SK-N-SH treated with all-trans-retinoic acid at 6 μM for 48 hours (cell line): ENCODE results near the gene DENND2C.

Source experiments
- ARNTL ChIP-seq: fragments of 450-650 bp; formaldehyde crosslinking; IDR thresholded peaks from 2 replicates; pipeline ENCODE4 v1.5.0; 2020; ENCODE audit warnings: low read depth, mild to moderate bottlenecking, moderate library complexity, borderline replicate concordance
- TF ChIP-seq, protein P1 (sequence below): fragments of 250-450 bp; sonication (Bioruptor Pico); IDR thresholded peaks from 2 replicates; pipeline ENCODE4 v1.5.1; 2020; ENCODE audit warnings: low read depth, mild to moderate bottlenecking, moderate library complexity

DNA sequence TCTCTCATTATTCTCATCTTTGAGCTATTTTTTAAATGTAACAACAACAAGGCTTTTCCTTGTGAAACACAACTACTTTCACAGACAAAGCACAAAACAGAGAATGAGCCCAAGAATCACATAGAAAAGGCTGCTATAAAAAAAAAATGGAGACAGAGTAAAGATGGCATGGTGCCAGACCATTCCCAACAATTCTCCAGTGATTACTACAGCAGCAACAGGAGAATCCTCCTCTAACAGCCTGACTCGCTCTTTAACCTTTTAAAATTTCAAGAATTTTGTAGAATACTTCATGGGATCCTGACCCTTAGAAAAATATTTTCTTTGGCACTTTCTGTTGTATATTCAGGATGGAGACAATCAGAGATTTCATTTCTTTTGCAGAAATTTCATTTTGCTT lies 84.6 kb downstream of the DENND2C start:
- TF ChIP-seq ARNTL (CRISPR knock-in tag), result no peak
- TF ChIP-seq, protein P1, sequence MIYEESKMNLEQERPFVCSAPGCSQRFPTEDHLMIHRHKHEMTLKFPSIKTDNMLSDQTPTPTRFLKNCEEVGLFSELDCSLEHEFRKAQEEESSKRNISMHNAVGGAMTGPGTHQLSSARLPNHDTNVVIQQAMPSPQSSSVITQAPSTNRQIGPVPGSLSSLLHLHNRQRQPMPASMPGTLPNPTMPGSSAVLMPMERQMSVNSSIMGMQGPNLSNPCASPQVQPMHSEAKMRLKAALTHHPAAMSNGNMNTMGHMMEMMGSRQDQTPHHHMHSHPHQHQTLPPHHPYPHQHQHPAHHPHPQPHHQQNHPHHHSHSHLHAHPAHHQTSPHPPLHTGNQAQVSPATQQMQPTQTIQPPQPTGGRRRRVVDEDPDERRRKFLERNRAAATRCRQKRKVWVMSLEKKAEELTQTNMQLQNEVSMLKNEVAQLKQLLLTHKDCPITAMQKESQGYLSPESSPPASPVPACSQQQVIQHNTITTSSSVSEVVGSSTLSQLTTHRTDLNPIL (CRISPR knock-in tag), result no peak
